ENCODE measurements around the gene NOL3. TPM values are rescaled to one million over a fixed set of nuclear protein-coding genes. Genes with fewer than 3 reads are reported as not detected.
"Not testable (repeated sequence)": the region's sequence is repeated elsewhere in the genome, so short reads cannot be mapped to it uniquely, and the experiment has no call there.

NOL3 gene
- polyA plus RNA-seq (2013, experiment 1 of 2; ENCODE audit: insufficient read length) = 13.9 TPM
- polyA plus RNA-seq (2013, experiment 2 of 2; ENCODE audit: insufficient read length) = 14.2 TPM

DNA sequence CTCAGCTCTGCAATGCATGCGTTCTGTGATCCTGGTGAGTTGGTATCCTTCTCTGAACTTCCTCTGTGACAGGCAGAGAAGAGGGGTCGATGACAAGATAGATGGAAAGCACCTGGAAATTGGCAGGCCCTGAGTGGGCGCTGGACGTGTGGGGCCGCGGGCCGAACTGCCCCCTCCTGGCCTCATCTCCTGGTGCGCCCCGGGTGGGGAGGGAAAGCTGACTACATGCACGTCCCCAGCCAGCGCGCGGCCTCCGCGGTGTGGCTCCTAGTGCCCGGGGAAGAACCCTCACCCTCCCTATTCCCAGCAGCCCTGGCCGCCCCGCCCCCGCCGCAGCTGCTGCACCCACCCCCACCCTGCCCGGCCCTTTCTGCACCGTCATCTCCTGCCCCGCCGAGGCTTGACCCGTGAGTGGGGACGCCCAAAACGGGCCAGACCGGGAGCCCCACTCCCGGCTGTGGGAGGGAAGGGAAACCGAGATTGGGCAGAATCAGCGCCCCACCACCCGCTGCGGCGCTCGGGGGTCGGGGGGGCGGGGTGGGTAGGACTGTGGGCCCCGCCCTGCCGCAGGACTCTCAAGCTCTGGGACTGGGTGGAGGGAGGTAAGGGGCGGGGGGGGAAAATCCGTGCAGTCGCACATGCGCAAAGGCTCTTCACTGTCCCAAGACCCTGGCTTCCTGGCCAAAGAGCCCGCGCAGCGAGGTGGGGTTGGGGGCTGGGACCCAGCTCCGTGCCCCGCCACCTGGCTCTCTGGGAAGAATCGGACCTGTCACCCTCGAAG, at the start of gene NOL3:
NOL3 (plus strand) TSS at position 371 of the 781 bp plus-strand sequence.
- peak; percentile 82 for DNase-seq

DNA sequence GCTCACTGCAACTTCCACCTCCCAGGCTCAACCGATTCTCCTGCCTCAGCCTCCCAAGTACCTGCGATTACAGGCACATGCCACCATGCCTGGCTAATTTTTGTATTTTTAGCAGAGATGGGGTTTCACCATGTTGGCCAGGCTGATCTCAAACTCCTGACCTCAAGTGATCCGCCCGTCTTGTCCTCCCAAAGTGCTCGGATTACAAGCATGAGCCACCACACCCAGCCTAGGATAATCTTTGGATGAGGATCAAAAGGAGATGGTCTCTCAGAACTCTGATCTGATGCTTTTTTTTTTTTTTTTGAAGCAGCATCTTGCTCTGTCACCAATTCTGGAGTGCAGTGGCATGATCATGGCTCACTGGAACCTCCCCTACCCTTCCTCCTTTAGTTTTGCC, 47.5 kb upstream of the NOL3 start:
- not testable (repeated sequence) for DNase-seq

DNA sequence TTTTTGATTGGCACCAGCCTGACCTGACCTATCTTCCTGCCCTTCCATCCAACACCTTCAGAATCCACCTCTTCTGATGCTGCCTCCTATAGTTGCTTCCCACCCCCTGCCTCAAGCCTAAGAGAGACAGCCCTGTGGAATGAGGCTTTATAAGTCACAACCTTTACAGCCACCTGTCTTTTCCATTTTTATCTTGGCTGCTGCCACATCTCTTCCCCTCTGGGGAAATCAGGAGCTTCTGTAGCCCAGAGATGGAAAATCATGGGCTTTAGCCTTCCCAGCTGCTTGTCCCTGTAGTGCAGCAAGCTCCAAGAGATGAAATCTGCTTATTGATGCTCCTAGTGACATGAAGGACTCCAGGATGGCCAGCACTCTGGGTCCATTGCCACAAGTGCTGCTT, 41.9 kb upstream of the NOL3 start:
- no peak for DNase-seq

- no peak for DNase-seq
Measured at GRCh38 chr16:67128887-67129286, 41.5 kb upstream of the NOL3 start.

DNA sequence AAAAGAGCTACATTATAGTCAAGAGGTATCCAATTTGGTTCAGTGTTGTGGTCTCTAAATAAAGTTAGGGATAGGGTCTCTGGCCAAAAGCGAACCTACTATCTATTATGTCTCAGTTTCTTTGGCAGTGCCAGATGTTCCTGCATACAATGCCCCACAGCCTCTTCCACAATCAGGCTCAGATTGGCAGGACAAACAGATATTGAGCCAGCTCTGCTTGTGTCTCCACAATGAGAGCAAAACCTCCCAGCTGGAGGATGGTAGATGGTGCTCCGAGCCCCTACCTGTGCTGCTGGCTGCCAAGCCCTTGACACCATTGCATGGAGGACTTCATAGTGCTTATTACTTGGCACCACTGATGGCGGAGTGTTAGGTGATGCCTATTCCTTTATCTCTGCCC, 40.9 kb upstream of the NOL3 start:
- DNase-seq = no peak

- no peak for DNase-seq
Measured at GRCh38 chr16:67137605-67138004, 32.7 kb upstream of the NOL3 start.

GRCh38 chr16:67141391-67141790, 28.9 kb upstream of the NOL3 start:
- DNase-seq = no peak

DNA sequence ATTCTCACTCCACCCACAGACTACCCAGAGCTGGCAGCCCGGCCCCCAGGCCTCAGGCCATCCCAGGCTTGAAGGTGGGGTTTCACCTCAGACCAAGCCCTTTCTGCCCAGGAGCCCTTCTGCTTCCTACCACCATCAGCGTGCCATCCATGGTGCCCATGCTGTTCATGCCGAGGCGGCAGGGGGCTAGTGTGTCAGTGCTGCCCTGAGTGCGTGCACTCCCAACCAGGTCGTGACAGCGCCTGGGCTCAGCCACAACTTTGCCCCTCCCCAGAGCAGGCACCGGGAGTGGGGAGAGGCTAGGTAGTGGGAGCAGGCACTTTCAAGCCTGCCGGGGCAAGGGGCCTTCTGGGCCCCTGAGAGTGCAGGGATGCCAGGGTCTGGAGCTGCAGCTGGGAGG, 28.0 kb upstream of the NOL3 start:
- DNase-seq = no peak

GRCh38 chr16:67144943-67145342, 25.4 kb upstream of the NOL3 start:
- DNase-seq = no peak

GRCh38 chr16:67145746-67146145, 24.6 kb upstream of the NOL3 start:
- no peak for DNase-seq

DNA sequence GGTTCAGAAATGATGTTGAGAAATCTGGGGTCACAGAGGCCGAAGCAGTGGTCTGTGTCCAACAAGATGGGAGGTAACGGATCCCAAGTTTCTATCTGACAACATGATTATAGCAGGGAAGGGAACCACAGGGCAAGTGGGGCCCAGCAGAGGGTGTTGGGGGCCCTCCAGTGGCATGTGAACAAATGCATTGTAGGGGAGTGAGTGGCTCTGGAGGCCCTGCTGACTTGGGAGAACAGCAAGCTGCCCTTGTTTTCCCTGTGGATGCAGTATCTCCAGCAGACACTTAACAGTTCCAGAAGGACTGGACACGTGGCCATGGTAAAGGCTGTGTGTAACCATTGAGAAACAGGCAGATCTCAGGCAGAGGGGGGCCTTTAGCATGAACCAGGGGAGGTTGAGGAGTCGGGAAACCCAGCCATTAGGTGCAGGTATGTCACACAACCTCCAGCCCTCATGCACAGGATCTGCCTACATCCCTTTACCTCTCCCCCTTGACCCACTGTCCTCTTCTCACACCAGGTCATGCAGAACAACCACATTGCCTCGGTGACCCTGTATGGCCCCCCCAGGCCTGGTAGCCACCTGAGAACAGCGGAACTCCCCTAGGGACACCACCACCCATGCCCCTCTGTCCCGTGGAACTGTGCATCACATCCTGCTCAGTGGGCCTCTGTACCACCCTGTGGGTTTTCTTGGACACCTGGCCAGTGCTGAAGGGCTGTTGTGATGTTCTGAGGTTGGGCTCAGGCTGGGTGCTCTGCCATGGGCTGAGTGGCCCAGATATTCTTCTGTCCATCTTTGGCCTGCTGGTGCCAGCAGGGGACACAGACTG, 23.6 kb upstream of the NOL3 start:
- no peak for DNase-seq

- no peak for DNase-seq
Measured at GRCh38 chr16:67147437-67148140, 22.7 kb upstream of the NOL3 start.

DNA sequence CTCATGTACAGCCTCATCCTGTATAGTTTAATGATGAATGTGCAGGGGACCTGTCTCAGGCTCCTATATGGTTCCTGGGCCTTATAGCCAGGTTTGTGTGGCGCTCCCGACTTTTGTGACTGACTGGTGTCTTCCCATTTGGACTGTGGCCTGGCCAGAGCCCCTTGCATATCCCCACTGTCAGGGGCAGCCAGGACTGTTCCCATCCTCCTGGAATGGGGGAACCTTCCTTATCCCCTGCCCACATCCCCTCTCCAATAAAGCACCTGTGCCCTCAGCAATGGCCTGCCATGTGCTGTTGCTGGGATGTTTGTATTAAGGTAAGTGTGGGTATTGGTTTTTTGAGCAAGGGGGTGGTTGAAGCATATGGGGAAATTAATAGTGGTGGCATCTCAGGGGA, 22.1 kb upstream of the NOL3 start:
- no peak for DNase-seq

- DNase-seq = no peak
Measured at GRCh38 chr16:67148656-67149275, 21.6 kb upstream of the NOL3 start.

GRCh38 chr16:67149276-67150046, 20.9 kb upstream of the NOL3 start:
- DNase-seq = no peak

DNA sequence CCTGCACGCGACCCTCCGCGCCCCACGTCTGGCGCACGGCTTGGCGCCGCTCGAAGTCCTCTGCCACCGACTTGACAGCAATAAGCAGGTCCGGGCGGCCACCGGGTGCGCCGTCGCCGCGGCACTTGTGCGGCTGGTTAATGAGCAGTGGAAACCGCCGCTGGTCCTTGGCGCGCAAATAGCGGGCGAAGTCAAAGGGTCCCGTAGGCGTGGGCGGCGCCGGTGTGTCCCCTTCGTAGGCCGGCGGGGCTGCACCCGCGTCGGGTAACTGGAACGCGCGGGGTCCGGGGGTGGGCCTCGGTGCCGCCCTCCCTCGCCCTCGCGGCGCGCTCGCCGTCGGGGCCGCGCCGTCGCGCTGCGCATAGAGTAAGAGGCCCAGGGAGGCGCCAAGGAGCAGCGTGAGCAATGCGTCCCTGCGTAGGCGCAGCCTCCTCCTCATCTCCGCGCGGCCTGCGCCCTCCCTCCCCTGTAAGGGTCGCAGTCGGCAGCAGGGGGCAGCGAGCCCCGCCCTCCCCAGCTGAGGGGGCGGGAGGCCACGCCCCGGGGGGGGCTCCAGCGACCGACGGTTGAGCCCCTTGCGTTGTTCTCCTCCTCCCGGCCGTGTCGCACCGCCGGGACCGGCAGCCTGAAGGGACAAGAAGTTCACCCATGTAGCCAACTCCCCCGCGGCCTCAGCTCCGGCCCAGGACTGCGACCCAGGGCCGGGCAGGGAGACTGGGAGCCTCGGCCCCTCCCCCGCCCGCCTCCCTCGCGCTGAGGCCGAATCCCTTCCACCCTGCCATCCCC, 20.1 kb upstream of the NOL3 start:
- DNase-seq = peak; percentile 73

DNA sequence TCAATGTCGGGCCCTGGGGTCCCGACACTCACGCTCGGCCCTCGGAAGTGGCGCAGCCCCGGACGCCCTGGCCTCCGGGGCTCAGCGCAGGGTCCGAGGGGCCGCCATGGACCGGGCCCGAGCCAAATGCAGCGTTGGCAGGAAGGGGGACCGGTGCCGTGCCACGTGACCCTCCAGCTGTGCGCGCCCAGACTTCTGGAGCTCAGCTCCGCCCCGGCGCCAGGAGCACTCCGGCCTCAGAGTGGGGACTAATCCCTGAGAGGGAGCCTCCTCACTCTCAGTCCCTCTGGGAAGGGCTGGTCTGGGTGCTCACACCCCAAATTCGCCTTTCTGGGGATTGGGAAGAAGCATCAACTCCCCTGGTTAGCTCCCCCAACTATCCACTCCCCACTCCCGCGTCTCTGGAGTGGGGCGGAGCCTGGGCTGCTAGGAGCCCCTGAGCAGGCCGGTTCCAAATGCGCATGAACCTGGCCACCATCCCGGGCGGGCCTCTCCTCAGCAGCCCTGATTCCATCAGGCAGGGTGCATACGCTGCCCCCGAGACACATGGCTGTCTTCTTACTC, 19.4 kb upstream of the NOL3 start, which contains the start of gene B3GNT9:
B3GNT9 (minus strand) TSS at position 166 of the 564 bp plus-strand sequence. CDS start 513 bp downstream, outside the sequence.
- peak; percentile 74 for DNase-seq

DNA sequence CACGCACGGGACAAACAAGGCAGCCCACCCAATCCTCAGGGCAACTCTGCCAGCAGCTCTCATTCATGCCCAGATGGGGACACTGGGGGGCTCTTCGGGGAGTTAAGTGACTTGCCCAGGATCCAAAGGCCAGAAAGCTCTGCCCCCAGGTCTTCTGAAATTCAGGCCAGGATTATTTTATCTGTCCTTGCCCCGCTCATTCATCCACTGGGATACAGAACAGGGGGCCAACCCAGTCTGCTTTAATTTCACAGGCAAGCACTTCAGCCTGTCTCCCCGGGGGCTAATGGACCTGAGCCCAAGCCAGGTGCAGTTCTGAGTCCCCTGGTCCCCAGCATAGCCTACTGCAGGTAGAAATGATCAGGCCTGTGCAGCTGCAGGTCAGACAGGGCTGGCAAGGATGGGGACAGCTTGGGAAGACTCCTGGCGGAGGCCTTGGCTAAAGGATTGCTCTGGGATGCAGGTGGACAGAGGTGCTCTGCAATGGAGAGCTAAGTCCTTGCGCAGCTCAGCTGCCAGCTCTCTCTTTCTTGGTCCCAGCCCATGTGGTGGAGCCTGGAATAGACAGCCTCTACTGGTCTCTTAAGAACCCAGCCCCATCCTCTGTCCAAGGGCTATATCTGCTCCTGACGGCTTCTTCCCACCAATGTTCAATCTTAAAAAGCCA, 18.8 kb upstream of the NOL3 start:
- DNase-seq = no peak

- no peak for DNase-seq
Measured at GRCh38 chr16:67154578-67155294, 15.6 kb upstream of the NOL3 start.

Measured in fibroblast of skin of abdomen (primary cell).